HepG2 (cell line): Measurements from ENCODE around the gene PIM3. TPM values are rescaled to one million over a fixed set of nuclear protein-coding genes. Genes with fewer than 3 reads are reported as not detected.

ENCODE experiments used
- CCAR2 ChIP-seq: fragments of 200-400 bp; formaldehyde crosslinking; optimal IDR thresholded peaks from 2 replicates; pipeline ENCODE3; 2018; ENCODE audit warnings: low read depth, mild to moderate bottlenecking, low read length, moderate library complexity
- CHD2 ChIP-seq: IDR thresholded peaks from 2 replicates; pipeline ENCODE4 v1.6.1; 2011; ENCODE audit warnings: low read depth, low read length, improper control_type of control experiment
- DNMT1 ChIP-seq: sonication (generic); formaldehyde crosslinking; IDR thresholded peaks from 2 replicates; pipeline ENCODE4 v1.5.1; 2020; ENCODE audit warnings: mild to moderate bottlenecking, missing genetic modification reagents
- FIP1L1 ChIP-seq: fragments of 200-400 bp; formaldehyde crosslinking; IDR thresholded peaks from 2 replicates; pipeline ENCODE4 v1.6.1; 2018; ENCODE audit warnings: low read depth, mild to moderate bottlenecking, low read length, moderate library complexity, borderline replicate concordance; ENCODE audit not compliant: insufficient read depth
- FOXC1 ChIP-seq: sonication (generic); formaldehyde crosslinking; IDR thresholded peaks from 2 replicates; pipeline ENCODE4 v1.8.0; 2022; ENCODE audit warnings: mild to moderate bottlenecking, missing genetic modification reagents, borderline replicate concordance
- KMT2B ChIP-seq: IDR thresholded peaks from 2 replicates; pipeline ENCODE4 v1.6.1; 2016; ENCODE audit warnings: missing genetic modification reagents, missing compliant biosample characterization
- MIER2 ChIP-seq: IDR thresholded peaks from 2 replicates; pipeline ENCODE4 v1.6.1; 2016; ENCODE audit warnings: missing biosample characterization, missing genetic modification reagents
- MIER3 ChIP-seq: IDR thresholded peaks from 2 replicates; pipeline ENCODE4 v1.6.1; 2016; ENCODE audit warnings: missing compliant biosample characterization, borderline replicate concordance
- PTBP1 ChIP-seq: fragments of 200-400 bp; formaldehyde crosslinking; IDR thresholded peaks from 2 replicates; pipeline ENCODE4 v1.6.1; 2018; ENCODE audit warnings: low read length, low read depth; ENCODE audit not compliant: poor library complexity, severe bottlenecking
- RELA ChIP-seq: sonication (generic); formaldehyde crosslinking; IDR thresholded peaks from 2 replicates; pipeline ENCODE4 v1.4.0; 2020; ENCODE audit warnings: missing genetic modification reagents
- RNF2 ChIP-seq: fragments of 450-650 bp; conservative IDR thresholded peaks from 2 replicates; pipeline ENCODE4 v1.6.1; 2016; ENCODE audit warnings: low read depth
- SP4 ChIP-seq: sonication (generic); formaldehyde crosslinking; IDR thresholded peaks from 2 replicates; pipeline ENCODE4 v1.8.1; 2023; ENCODE audit warnings: mild to moderate bottlenecking, missing genetic modification reagents
- ZBTB20 ChIP-seq: sonication (generic); formaldehyde crosslinking; IDR thresholded peaks from 2 replicates; pipeline ENCODE4 v1.8.1; 2023; ENCODE audit warnings: missing genetic modification reagents, low read depth, mild to moderate bottlenecking, borderline replicate concordance
- ZBTB8A ChIP-seq: sonication (generic); formaldehyde crosslinking; IDR thresholded peaks from 2 replicates; pipeline ENCODE4 v1.4.0; 2020; ENCODE audit warnings: mild to moderate bottlenecking, low read depth, missing genetic modification reagents, borderline replicate concordance
- ZMYM2 ChIP-seq: sonication (generic); formaldehyde crosslinking; IDR thresholded peaks from 2 replicates; pipeline ENCODE4 v1.8.0; 2022; ENCODE audit warnings: mild to moderate bottlenecking, missing genetic modification reagents
- ZNF235 ChIP-seq: sonication (generic); formaldehyde crosslinking; IDR thresholded peaks from 2 replicates; pipeline ENCODE4 v1.8.1; 2023; ENCODE audit warnings: mild to moderate bottlenecking, missing genetic modification reagents, borderline replicate concordance
- ZNF549 ChIP-seq: sonication (generic); formaldehyde crosslinking; IDR thresholded peaks from 2 replicates; pipeline ENCODE4 v1.5.0; 2020; ENCODE audit warnings: missing genetic modification reagents
- ZNF607 ChIP-seq: sonication (generic); formaldehyde crosslinking; IDR thresholded peaks from 2 replicates; pipeline ENCODE4 v1.5.1; 2020; ENCODE audit warnings: missing genetic modification reagents, mild to moderate bottlenecking, borderline replicate concordance
- ZSCAN25 ChIP-seq: sonication (generic); formaldehyde crosslinking; IDR thresholded peaks from 2 replicates; pipeline ENCODE4 v1.8.0; 2022; ENCODE audit warnings: mild to moderate bottlenecking, missing genetic modification reagents
- polyA plus RNA-seq, 8 experiments: library from polyadenylated mRNA; depleted of rRNA in 3 of 8; stranded (reverse) in 7 of 8; unstranded in 1 of 8; fragments of >200 nt; fragmentation: Illumina TruSeq in 4 of 8; extraction: Trizol in 4 of 8; gene quantifications; 2 replicates each; pipeline versions ENCODE4 v1.2.1 to v1.2.3, GENCODE V29; 2011 to 2016; ENCODE audit warnings: low read depth in 4 of 8, missing spikeins in 1 of 8, mixed read lengths in 1 of 8; ENCODE audit not compliant: insufficient read depth in 1 of 8
- total RNA-seq, 5 experiments: library from RNA; depleted of rRNA; stranded (reverse); fragments of >200 nt; fragmentation: Illumina TruSeq; extraction: Trizol; gene quantifications; 2 replicates each; pipeline ENCODE4 v1.2.3, GENCODE V29; 2016; ENCODE audit warnings: low read depth in 1 of 5
- TF ChIP-seq, protein P1 (sequence below): IDR thresholded peaks from 2 replicates; pipeline ENCODE4 v1.6.1; 2016
- TF ChIP-seq, protein P2 (sequence below): sonication (generic); formaldehyde crosslinking; IDR thresholded peaks from 2 replicates; pipeline ENCODE4 v1.8.0; 2022; ENCODE audit warnings: missing genetic modification reagents, low read depth, mild to moderate bottlenecking, borderline replicate concordance
- TF ChIP-seq, protein P3 (sequence below): sonication (generic); formaldehyde crosslinking; IDR thresholded peaks from 2 replicates; pipeline ENCODE4 v1.4.0; 2020; ENCODE audit warnings: mild to moderate bottlenecking, missing genetic modification reagents

PIM3 gene
- total and polyA plus RNA-seq, 2 of the 13 experiments (the other 11 are each of a cell fraction or from before 2014, with no cell fraction given) = 21.6 to 31.2 TPM

DNA sequence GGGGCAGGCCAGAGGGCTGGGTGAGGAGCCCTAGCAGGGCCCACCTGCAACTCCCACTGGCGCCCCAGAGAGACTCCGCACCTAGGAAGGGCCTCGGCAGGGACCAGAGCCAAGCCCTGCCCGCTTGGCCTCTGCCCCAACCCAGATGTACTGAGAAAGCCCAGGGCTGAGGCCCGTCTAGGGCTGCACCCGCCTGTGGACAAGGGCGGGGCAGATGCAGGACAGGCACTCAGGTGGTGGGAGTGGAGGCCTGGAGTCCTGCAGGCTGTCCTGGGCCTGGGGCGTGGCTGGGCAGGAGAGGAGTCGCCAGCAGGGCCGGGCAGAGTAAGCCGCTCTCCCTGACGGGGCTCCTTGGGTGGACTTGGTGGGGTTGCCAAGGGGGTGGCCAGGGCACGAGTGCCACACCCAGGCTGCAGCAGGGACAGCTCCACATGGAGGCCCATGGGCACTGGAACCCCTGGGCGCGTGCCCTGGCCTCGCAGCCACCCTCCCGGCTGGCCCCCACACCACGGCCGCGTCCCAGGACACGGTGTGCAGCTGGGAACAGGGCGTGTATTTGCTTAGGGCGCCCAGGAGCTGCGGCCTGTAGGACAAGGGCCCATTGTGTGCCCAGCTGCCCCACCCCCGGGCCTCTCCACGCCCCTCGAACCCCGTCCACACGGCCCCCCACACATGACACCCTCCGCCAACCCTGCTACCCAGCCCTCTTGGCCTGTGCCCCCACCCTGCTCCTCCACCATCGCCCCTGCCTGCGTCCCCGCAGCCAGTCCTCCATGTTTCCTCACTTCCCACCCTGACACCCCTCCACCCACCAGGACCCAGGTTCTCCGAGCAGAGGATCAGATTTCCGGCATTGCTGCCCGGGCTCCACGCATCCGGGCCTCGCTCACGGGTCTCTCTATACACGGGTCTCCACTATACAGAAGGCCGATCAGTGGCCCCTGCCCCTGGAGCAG, 11.3 kb upstream of the PIM3 start (continued):
- no peak; the same call in 1 of the 2 replicates for TF ChIP-seq RELA
- TF ChIP-seq, protein P1, sequence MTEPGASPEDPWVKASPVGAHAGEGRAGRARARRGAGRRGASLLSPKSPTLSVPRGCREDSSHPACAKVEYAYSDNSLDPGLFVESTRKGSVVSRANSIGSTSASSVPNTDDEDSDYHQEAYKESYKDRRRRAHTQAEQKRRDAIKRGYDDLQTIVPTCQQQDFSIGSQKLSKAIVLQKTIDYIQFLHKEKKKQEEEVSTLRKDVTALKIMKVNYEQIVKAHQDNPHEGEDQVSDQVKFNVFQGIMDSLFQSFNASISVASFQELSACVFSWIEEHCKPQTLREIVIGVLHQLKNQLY (CRISPR knock-in tag) = no peak
- TF ChIP-seq KMT2B (CRISPR knock-in tag) = 0 out of 2 replicates have a peak, but pooled peaks have one; percentile 19
- TF ChIP-seq RNF2 = no peak; the same call in 1 of the 2 replicates
- 0 out of 2 replicates have a peak, but pooled peaks have one; percentile 76 for TF ChIP-seq FOXC1 (CRISPR knock-in tag)
- peak; percentile 48 for TF ChIP-seq PTBP1
- peak; percentile 67; the same call in 1 of the 2 replicates for TF ChIP-seq SP4 (CRISPR knock-in tag)
- TF ChIP-seq DNMT1 = 0 out of 2 replicates have a peak, but pooled peaks have one; percentile 22
- TF ChIP-seq ZBTB20 (CRISPR knock-in tag) = 0 out of 2 replicates have a peak, but pooled peaks have one; percentile 19
- no peak for TF ChIP-seq ZNF235 (CRISPR knock-in tag)
- peak; percentile 52; the same call in 1 of the 2 replicates for TF ChIP-seq MIER3 (CRISPR knock-in tag)
- TF ChIP-seq ZNF549 = no peak
- TF ChIP-seq, protein P2, sequence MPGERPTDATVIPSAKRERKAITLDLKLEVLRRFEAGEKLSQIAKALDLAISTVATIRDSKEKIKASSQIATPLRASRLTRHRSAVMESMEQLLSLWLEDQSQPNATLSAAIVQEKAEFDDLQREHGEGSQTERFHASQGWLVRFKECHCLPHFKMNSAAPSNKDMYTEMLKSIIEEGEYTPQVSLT (CRISPR knock-in tag) = no peak
- peak; percentile 87; the same call in 1 of the 2 replicates for TF ChIP-seq ZBTB8A (CRISPR knock-in tag)
- TF ChIP-seq ZSCAN25 (CRISPR knock-in tag) = peak; percentile 74
- TF ChIP-seq, protein P3, sequence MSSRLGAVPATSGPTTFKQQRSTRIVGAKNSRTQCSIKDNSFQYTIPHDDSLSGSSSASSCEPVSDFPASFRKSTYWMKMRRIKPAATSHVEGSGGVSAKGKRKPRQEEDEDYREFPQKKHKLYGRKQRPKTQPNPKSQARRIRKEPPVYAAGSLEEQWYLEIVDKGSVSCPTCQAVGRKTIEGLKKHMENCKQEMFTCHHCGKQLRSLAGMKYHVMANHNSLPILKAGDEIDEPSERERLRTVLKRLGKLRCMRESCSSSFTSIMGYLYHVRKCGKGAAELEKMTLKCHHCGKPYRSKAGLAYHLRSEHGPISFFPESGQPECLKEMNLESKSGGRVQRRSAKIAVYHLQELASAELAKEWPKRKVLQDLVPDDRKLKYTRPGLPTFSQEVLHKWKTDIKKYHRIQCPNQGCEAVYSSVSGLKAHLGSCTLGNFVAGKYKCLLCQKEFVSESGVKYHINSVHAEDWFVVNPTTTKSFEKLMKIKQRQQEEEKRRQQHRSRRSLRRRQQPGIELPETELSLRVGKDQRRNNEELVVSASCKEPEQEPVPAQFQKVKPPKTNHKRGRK (CRISPR knock-in tag) = no peak
- TF ChIP-seq CCAR2 = no peak
- no peak for TF ChIP-seq MIER2 (CRISPR knock-in tag)
- TF ChIP-seq ZNF607 = peak; percentile 47
- 0 out of 2 replicates have a peak, but pooled peaks have one; percentile 29 for TF ChIP-seq FIP1L1
- no peak for TF ChIP-seq CHD2
- no peak for TF ChIP-seq ZMYM2 (CRISPR knock-in tag)
